ENCODE results near the gene TACC3. TPM values are rescaled to one million over a fixed set of nuclear protein-coding genes. Genes with fewer than 3 reads are reported as not detected.
A peak's percentile ranks its signal among the peaks of the same experiment; 100 is the strongest.
"Not testable (repeated sequence)": the region's sequence is repeated elsewhere in the genome, so short reads cannot be mapped to it uniquely, and the experiment has no call there.

The TACC3 gene
- polyA plus RNA-seq, 5 donors = 38.7 to 66.4 (median 48.5) TPM

GRCh38 chr4:1693131-1693896, 28.0 kb upstream of the TACC3 start:
- peak in 1 of 2 donors; percentile 48 for DNase-seq

GRCh38 chr4:1695913-1696312, 25.4 kb upstream of the TACC3 start:
- no peak for DNase-seq

- DNase-seq = not testable (repeated sequence)
Measured at GRCh38 chr4:1701671-1702070, 19.6 kb upstream of the TACC3 start.

- DNase-seq = no peak
Measured at GRCh38 chr4:1703867-1704266, 17.5 kb upstream of the TACC3 start.

GRCh38 chr4:1705732-1706131, 15.6 kb upstream of the TACC3 start:
- DNase-seq = no peak

- DNase-seq = no peak
Measured at GRCh38 chr4:1706358-1706757, 15.0 kb upstream of the TACC3 start.

GRCh38 chr4:1708581-1708980, 12.7 kb upstream of the TACC3 start:
- no peak for DNase-seq

GRCh38 chr4:1711055-1711570, 10.2 kb upstream of the TACC3 start:
- DNase-seq = no peak

- no peak for DNase-seq
Measured at GRCh38 chr4:1711571-1712215, 9.6 kb upstream of the TACC3 start.

- DNase-seq = peak; percentile 92
Measured at GRCh38 chr4:1712216-1713002, 8.9 kb upstream of the TACC3 start, which contains the start of gene SLBP. Gene SLBP (minus strand): TSS chr4:1712319. CDS start chr4:1712188, 131 bp downstream.

- DNase-seq = no peak
Measured at GRCh38 chr4:1713003-1713851, 8.1 kb upstream of the TACC3 start.

- no peak for DNase-seq
Measured at GRCh38 chr4:1714303-1715001, 6.9 kb upstream of the TACC3 start.

GRCh38 chr4:1715002-1715758, 6.1 kb upstream of the TACC3 start:
- DNase-seq = no peak

GRCh38 chr4:1716065-1716945, 5.0 kb upstream of the TACC3 start:
- DNase-seq = no peak

- no peak for DNase-seq
Measured at GRCh38 chr4:1717129-1718094, 3.9 kb upstream of the TACC3 start.

- no peak for DNase-seq
Measured at GRCh38 chr4:1718095-1718850, 3.0 kb upstream of the TACC3 start.

Measured in right lung (tissue), 5 donors.